Inflammatory macrophage (primary cell): ENCODE results near the gene POF1B.

Source experiments
- DNase-seq, 2 donors: peaks; one replicate each; pipeline ENCODE4 v3.0.0-alpha.2; 2020 to 2022

The POF1B gene

GRCh38 chrX:85243155-85243554 is 136.3 kb downstream of the POF1B start:
- no peak for DNase-seq
